GM04504 (cell line): ENCODE results near the gene MGLL.

Experiments used
- DNase-seq: peaks from one replicate; pipeline ENCODE4 v3.0.0-alpha.2; 2012; ENCODE audit warnings: low read depth

Gene MGLL

GRCh38 chr3:127723011-127723567, 99.2 kb downstream of the MGLL start:
- no peak for DNase-seq

GRCh38 chr3:127722091-127722784, 100.1 kb downstream of the MGLL start:
- DNase-seq, result no peak

- no peak for DNase-seq
Measured at GRCh38 chr3:127720985-127721935, 101.1 kb downstream of the MGLL start.

DNA sequence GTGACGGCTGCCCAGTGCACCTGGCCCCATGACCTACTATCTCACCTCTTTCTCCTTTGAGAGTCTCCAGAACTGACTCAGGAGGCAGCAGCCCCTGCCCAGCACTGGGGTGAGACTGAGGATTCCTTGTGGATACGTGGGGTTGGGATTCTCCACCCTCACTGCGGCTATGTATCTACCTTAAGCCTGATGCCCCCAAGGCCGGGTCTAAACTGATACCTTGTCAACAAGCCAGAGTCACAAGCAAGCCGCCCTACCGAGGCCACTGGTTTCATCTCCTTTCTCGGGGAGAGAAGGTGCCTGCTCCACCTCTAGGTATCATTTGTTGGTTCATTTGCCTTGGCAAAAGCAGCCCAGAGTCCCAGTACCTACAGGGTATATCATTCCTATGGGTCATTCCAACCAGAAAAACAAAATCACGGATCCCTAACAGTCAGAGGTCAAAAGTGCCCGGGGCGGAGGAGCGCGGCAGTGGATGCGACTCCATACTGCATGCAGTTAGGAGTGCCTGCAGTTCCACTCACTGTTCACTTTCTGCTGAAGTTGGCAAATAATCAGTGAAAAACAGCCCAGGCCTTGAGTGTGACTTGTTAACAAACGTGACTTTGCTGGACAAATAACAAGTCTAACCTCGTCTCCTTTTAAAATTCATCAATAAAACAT, 102.0 kb downstream of the MGLL start:
- DNase-seq, result no peak

DNA sequence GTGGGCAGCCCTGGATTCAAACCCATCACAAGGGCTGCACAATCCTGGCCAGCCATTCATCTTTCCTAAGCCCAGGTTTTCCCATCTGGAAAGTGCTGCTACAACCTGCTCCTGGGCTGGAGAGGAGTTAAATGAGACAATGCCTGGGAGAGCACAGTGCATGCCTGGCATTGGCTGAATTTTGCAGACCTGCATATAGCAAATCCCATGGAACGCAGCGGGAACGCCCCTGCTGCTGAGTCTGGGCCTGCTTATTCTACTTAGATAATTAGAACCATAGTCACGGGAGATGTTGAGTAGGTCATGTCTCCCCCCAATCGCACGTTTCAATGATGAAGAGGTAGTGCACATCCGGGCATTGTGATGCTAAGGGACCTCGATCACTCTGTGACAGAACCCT, 102.9 kb downstream of the MGLL start:
- no peak for DNase-seq

DNA sequence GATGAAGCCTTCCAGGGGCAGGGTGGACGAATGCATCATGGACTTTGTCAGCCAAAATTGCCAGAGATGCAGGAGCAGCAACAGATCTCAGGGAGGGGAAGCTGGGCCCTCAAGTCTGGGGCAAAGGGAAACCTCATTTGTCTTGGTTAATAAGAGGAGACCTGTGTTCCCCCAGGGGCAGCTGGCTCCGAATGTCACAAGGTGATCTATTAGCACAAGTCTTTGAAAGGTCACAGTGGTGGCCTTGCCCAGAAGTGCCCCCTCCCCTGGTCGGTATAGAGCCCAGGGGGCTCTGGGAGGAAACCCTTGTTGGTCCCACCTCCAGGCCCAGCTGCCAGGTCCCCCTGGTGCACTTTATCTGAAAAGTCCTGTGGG, 103.4 kb downstream of the MGLL start:
- no peak for DNase-seq

DNA sequence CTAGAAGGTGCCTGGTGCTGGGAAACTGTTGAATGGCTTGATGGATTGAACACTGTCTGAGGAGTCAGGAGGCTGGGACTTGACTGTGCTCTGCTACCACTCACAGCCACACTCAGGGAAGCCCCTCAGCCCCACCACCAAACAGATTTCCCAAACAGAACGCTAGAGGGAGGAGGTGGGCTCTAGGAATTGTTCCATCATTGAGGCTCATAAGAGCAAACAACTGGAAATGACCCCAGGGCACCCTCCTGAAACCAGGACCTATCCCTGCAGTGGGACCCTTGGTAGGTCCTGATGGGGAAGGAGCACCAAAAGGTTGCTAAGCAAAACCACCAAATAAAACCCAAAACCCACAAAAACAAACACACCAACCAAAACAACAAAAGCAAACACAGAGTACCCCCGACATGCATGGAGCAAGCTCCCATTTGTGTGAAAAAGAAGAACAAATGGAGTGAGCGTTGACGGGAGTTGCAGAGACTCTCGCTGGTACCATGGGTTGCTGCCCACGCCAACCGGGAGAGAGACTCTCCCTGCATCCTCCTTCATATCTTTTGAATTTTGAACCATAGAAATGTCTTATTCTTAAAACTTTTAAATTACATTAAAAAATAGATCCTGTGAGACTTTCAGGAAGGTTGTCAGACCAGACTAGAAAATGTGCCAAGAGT, 103.9 kb downstream of the MGLL start:
- DNase-seq, result no peak

GRCh38 chr3:127717357-127718244, 104.7 kb downstream of the MGLL start:
- no peak for DNase-seq

DNA sequence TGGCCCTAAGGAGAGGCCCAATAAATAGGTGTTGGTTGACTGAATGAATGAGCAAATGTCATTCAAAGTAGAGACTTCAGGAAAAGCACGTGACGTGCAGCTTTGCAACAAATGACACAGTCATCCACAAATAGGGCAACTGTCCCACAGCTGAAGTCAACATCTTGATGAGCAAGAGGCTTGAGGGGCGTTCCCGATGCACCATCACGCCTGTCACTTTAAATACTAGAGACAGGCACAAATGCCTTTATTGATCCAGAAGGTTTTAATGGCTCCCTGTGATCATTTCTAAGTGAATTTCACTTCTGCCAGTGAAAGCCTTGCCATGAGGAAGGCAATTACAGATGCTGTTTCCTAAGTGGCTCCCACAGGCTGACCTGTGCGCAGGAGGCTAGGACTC, 105.9 kb downstream of the MGLL start:
- no peak for DNase-seq

- DNase-seq, result no peak
Measured at GRCh38 chr3:127715532-127715931, 106.8 kb downstream of the MGLL start.

GRCh38 chr3:127714866-127715265, 107.4 kb downstream of the MGLL start:
- DNase-seq, result no peak

GRCh38 chr3:127714125-127714571, 108.2 kb downstream of the MGLL start:
- no peak for DNase-seq

DNA sequence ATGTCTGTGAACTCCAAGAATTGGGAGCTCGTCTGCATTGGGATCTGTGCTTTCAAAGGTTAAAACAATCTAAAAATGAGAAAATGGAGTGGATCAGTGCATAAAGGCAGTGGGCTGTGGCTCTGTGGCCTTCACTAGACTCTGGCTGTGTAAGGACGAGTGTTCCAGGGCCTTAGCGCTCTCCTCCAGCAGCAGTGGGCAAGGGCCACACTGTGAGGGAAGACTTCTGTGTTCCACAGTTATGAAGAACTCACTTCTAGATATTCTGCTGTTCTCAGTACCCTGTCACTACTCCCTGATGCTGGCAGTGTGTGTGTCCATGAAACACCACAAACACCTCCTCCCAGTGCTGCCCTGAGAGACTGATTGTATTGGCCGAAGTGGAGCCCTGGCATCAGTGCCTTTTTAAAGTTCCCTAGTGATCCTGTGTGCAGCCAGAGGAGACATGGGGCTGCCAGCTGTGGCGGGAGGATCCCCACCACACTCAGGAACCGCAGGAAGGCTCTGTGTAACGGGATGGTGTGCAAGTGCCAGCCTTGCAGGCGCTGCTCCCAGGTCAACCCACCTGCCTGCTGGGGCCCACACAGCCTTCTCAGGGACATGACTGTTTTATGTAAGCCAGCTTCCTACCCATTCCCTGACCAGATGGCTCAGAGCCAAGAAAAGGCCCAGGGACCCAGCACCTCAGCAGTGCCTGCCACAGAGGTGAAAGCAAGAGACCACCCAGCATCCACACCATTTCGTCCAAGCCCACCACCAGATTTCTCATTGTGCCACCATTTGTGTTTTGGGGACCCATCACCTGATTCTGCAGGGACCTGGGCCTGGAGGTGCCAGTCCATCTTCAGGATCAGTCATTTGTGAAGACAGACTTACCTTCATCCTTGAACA, 109.2 kb downstream of the MGLL start:
- no peak for DNase-seq

DNA sequence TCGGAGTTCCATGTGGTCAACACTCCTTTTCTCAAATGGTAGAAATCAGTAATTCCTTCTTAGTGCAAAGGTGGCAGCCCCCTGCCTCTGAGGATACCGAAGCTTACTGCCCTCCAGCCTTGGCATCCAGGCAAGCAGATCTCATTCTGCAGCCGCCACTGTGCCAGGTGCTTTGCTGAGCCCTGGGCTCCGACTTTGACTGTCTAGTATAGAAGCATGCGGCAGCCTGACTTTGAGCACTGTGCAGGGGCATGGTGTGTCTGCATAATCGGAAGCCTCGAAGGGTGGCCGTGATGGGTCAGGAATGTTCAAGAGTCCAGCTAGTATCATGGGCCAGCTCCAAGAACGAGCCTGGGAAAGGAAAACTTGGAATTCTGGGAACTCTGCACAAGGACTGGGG, 109.9 kb downstream of the MGLL start:
- no peak for DNase-seq

GRCh38 chr3:127711896-127712295, 110.4 kb downstream of the MGLL start:
- no peak for DNase-seq

DNA sequence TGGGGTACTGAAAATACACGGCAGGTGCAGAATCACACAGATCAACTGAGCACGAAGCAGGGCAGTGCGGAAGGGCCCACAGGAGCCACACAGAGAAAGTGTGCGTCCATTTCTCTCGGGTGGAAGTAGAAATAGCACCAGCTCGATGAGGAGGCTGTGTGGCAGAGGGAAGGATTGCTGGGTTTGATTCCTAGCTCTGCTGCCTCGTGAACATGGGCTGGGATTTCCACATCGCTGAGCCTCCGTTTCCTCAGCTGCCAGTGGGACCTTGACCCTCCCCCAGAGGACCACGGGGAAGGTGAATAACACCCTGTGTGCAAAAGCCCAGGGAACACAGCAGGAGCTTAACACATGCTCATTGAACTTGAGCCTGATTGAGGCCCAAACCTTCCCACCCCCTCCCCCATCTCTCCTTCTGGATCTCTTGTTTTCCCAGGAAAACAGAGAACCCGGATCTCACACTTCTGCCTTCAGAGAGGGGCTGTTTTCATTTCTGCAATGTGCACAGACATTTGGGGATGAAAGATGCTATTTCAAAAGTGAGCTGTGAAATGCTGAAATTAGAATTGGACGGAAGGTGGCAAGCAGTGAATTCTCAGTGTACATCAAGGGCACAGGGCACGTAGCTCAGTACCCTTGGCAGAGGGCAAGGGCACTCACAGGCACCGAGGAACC, 111.2 kb downstream of the MGLL start:
- no peak for DNase-seq

DNA sequence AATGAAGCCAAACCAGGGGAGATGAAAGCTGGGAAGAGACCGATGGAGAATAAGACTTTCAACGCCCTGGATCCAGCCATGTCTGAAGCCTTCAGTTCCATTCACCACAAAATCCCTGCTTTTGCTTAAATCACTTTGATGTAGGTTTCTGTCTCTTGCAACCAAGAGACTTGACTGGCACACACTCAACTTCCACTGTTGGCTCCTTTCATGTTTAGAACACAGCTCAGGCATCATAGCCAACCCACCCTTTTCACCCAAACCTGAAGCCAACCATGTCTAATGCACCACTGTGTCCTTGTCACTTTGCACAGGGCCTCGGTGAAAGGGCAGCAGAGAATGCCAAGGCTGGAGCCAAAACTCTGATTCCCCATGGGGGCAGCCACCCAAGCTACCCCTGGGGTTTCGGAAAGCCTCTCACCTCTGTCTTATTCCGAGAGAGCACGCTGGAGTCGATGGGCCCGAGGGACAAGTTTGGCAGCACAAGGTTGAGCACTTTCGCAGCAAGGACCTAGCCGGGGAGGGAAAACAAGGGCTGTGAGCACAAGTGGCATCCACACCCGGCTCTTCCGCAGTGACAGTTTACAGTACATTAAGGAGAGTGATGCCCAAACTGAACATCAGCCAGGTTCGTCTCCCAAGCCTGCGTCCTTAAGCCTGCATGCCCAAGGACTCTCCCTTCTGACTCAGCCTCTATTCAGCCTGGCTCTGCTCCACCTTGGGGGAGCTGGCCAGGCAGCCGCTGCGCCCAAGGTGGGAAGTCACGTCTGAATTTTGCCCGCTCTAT, 112.0 kb downstream of the MGLL start:
- no peak for DNase-seq

- DNase-seq, result no peak
Measured at GRCh38 chr3:127709320-127710060, 112.8 kb downstream of the MGLL start.
